HG03097 (cell line): ENCODE results near the gene HIVEP3.

ENCODE experiments used
- ATAC-seq: cut with Tn5 transposase; IDR thresholded peaks from one replicate; pipeline ENCODE4 v1.9.1; 2021; ENCODE audit not compliant: unreplicated experiment, low FRiP score

HIVEP3 gene

DNA sequence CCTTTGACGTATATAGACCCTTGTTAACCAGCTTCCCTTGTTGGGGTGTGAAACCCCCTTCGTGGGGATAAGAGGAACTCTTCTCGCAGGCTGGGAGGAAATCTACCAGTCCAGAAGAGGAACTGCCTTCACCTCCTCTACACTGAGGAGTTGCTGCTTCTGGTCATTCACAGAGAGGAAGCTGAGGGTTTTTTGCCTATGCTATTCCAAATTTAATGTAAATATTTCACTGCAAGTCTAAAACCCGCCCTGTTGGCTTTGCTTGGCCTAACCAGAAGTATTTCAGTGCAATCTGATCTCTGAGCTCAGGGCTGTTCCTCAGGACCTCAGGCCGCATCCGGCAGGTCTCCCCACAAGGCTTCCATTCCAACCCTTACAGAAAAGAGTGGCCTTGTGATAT, 150.1 kb downstream of the HIVEP3 start:
- no peak for ATAC-seq

- no peak for ATAC-seq
Observed at GRCh38 chr1:41767534-41768525, 150.9 kb downstream of the HIVEP3 start.

DNA sequence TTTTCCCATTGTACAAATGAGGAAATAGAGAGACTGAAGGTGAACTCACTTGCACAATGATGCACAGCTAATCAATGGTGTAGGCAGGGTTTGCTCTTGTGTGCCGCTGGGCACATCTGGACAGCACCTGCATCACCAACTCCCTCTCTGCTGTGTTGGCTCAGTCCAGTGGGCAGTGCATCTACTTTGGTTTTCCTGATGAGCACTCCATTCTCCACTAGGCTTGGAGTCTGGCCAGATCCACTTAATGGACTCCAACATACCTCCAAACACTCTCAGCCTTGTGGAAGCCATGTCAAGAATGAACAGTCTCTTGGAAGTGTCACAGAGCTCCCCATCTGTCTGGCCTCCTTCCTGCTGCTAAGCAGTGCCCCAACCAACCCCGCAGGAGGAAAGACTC, 152.2 kb downstream of the HIVEP3 start:
- ATAC-seq: no peak

DNA sequence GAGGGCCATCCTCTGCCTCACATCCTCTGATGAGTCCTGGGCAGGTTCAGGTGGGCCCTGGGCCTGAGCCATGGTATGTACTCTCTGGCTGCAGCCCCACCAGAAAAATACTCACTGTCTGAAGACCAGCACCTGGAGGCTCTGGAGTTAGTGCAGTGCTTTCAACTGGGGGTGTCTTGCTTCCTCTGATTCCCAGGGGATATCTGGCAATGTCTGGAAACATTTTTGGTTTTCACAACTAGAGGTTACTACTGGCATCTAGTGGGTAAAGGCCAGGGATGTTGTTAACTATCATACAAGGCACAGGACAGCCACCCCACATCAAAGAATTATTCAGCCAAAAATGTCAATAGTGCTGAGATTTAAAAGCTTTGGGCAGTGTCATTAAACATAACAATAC, 152.7 kb downstream of the HIVEP3 start:
- no peak for ATAC-seq

DNA sequence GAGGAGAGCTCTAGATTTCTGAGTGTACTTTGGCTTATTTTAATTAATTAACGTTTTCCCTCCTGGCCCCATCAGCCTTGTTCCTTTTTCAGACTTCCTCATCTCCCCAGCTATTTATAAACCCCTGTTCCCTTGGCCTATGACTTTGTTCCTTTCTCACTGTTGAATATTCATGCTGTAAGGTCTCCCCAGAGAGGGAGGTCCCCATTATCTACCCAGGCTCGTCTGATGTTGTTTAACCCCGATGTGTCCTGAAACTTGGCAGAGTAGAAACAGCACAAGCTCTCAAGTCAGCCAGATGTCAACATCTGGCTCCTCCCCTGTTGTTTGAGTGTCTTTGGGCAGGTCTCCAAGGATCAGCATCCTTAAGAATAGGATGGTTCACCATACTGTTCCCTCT, 153.6 kb downstream of the HIVEP3 start:
- ATAC-seq: no peak

GRCh38 chr1:41764656-41765055, 154.1 kb downstream of the HIVEP3 start:
- no peak for ATAC-seq

GRCh38 chr1:41762777-41763176, 155.9 kb downstream of the HIVEP3 start:
- ATAC-seq: no peak

- no peak for ATAC-seq
Observed at GRCh38 chr1:41762251-41762650, 156.5 kb downstream of the HIVEP3 start.

DNA sequence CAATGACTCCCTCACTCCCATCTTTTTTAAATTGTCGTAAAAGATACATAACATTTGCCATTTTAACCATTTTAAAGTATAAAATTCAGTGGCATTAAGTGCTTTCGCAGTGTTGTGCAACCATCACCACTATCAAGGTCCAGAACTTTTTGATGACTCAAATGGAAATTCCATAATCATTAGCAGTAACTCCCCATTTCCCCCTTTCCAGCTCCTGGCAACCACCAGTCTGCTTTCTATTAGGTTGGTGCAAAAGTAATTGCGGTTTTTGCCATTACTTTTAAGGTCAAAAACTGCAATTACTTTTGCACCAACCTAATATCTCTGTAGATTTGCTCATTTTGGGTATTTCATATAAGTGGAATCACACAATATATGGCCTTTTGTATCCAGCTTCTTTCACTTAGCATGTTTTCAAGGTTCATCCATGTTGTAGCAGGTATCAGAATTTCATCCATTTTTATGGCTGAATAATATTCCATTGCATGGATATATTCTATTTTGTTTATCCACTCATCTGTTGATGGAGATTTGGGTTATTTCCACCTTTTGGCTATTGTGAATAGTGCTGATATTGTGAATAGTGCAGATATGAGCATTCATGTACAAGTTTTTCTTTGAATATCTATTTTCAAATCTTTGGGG, 159.7 kb downstream of the HIVEP3 start:
- ATAC-seq: no peak

- ATAC-seq: no peak
Observed at GRCh38 chr1:41758500-41758899, 160.2 kb downstream of the HIVEP3 start.

DNA sequence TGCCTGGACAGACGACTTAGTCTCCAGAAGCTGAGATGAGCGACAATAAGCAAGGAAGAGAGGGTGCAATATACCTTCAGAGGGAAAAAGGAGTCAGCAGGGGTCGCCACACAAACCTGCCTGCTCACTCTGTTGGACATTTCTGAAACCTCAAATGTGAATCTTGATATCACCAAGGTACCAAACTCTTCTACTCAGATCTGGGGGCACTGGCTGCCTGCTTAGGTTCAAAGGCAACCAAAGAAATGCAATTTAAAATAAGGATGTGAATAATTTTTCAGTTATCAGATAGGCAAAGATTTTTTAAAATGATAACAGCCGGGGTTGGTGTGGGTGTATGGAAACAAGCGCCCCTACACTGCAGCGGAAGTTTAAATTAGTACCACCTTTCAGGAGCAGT, 164.2 kb downstream of the HIVEP3 start:
- ATAC-seq: no peak

DNA sequence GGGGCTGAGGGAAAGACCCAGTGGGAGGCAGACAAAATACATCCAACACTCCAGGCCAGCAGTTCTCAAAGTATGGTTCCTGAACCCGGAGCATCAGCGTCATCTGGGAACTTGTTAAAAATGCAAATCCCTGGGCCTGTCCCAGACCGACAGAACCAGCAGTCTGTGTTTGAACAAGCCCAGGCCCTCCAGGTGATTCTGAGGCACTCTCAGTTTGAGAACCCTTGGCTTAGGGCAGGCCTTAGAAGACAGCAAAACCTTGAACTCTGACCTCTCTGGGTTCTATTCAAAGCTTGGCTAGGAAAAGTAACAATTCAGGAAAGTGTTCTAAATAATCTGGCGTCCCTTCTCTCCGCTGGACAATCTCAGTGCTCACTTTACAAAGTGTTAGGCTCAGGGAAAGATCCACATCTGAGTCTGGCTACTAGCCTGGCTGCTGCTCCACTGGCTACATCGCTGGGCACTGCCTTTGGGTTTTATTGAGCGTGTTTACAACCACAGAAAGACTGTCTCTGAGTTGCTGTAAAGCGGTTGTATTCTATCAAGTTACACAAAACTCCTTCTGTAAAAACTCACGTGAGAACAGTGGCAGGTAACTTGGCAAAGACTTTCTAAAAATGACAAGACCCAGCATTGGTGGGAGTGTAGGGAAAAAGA, 166.1 kb downstream of the HIVEP3 start:
- no peak for ATAC-seq

GRCh38 chr1:41751804-41752513, 166.8 kb downstream of the HIVEP3 start:
- ATAC-seq: peak; percentile 34

DNA sequence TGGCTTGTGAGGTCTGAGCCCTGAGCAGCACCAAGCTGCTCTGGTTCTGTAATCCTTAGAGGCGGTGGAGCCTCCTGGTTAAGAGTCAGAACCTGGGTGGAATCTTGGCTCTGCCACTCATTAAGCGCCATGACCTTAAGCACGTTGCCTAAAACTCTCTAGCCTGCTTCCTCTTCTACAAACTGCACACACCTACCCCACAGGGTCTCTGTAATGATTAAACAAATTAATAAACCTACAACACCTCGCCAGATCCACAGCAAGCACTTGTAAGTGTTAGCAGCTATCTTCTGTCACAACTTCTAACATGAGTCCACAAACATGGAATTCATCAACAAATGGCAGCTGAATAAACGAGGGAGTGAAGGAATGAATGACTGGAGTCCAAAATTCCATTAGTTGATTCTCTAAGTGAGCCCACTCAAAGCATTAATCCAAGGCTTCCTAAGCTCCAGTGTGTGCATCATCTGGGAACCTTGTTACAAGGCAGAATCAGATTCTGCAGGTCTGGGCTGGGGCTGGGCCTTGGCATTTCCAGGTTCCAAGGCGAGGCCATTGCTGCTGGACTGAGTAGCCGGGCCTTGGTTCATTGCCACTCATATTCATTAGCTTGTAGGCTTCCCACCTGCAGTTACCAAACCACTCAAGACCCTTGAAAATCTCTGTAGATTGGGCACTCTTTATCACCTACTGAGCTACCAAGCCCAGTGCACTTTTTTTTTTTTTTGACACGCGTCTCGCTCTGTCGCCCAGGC, 168.6 kb downstream of the HIVEP3 start:
- ATAC-seq: no peak

DNA sequence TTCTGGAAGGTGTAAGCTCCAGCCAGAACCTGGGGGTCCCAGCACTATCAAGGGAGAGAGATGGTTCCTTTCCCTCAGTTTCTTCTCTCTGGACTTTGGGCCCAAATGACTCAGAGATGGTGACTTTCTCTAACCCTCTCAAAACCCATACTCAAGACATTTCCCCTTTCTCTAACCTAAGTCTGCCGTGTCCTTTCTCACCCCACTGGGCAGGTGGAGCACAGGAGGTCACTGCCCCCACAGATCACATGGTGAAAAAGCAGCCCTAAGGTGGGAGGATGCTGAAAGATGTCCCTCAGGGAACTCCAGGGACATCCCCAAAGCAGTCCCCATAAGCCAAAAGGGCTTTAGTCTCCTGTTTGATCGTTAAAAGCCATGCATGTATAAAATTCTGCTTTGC, 173.7 kb downstream of the HIVEP3 start:
- ATAC-seq: no peak

GRCh38 chr1:41743366-41743765, 175.4 kb downstream of the HIVEP3 start:
- ATAC-seq: no peak

- no peak for ATAC-seq
Observed at GRCh38 chr1:41742219-41742618, 176.5 kb downstream of the HIVEP3 start.

GRCh38 chr1:41741244-41741643, 177.5 kb downstream of the HIVEP3 start:
- ATAC-seq: no peak

DNA sequence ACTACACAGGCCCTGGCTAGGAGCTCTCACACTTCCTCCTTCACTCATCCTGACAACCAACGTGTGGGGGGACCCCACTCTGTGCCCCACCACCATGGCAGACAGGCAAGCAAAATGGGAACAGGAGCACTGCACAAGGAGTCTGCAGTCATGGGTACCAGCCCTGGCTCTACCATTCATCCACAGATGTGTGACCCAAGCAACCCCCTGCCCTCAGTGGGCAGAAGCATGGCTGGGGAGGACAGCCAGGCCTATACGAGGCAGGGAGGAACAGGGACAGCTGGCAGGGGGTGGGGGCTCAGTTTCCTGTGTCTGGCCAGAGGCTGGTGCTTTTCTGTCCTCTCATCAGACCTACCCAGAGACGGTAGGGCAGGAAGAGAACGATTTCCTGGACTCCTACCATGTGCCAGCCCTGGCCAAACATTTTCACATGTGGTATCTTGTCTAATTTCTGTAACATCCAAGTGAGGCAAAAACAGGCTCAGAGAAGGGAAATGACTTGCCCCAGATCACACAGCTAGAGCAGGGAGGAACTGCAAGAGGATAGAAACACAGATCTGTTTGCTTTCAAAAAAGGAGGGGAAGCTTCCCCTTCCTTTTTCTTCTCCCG, 178.0 kb downstream of the HIVEP3 start:
- ATAC-seq: no peak

DNA sequence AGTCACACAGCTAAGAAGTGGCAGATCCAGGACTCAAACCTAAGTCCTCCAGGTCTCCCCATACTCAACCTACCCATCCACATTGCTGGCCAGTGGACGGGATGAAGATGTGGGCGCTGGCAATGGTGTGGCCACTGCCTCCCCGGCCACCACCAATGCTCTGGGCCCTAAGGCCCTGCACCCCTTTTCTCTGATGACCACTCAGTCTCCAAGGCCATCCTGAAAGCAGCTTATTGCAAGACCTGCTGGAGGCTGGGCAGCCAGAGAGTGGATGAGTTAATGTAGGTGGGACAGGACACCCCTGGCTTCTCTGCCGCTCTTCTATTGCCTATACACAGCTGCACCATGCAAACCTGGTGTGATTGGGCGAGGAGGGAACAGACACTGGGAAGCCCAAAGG, 178.7 kb downstream of the HIVEP3 start:
- ATAC-seq: no peak
